ENCODE results near the gene ZNF649.

DNA sequence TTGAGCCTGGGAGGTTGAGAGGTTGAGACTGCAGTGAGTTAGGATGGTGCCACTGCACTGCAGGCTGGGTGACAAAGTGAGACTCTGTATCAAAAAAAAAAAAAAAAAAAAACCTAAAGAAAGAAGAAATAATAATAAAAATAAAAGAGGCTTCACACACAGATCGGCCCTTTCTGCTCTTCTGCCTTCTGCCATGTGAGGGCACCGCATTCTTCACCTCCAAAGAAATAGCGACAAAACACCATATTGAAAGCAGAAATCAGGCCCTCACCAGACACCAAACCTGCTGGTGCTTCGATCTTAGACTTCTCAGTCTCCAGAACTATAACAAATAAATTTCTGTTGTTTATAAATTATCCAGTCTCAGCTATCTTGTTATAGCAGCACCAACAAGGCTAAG, 3.0 kb downstream of the ZNF649 start:
- TF ChIP-seq, protein P1, sequence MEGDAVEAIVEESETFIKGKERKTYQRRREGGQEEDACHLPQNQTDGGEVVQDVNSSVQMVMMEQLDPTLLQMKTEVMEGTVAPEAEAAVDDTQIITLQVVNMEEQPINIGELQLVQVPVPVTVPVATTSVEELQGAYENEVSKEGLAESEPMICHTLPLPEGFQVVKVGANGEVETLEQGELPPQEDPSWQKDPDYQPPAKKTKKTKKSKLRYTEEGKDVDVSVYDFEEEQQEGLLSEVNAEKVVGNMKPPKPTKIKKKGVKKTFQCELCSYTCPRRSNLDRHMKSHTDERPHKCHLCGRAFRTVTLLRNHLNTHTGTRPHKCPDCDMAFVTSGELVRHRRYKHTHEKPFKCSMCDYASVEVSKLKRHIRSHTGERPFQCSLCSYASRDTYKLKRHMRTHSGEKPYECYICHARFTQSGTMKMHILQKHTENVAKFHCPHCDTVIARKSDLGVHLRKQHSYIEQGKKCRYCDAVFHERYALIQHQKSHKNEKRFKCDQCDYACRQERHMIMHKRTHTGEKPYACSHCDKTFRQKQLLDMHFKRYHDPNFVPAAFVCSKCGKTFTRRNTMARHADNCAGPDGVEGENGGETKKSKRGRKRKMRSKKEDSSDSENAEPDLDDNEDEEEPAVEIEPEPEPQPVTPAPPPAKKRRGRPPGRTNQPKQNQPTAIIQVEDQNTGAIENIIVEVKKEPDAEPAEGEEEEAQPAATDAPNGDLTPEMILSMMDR (IDR thresholded peaks at IDR 0.05), result no peak
- TF ChIP-seq EP300 (IDR thresholded peaks at IDR 0.05; ENCODE audit: low read depth), result no peak
- TF ChIP-seq POLR2A (IDR thresholded peaks at IDR 0.05), result no peak
